GM18505 (cell line): ENCODE results near the gene CALCOCO2.
"Not testable (repeated sequence)": the region's sequence is repeated elsewhere in the genome, so short reads cannot be mapped to it uniquely, and the experiment has no call there.

ENCODE experiments used
- ATAC-seq: cut with Tn5 transposase; IDR thresholded peaks from one replicate; pipeline ENCODE4 v1.9.1; 2021; ENCODE audit not compliant: unreplicated experiment
- POLR2A ChIP-seq: IDR thresholded peaks from 4 replicates; pipeline ENCODE4 v1.6.1; 2011; ENCODE audit warnings: borderline replicate concordance; ENCODE audit not compliant: insufficient read depth, insufficient read length; ENCODE audit errors: extremely low read depth

The CALCOCO2 gene

DNA sequence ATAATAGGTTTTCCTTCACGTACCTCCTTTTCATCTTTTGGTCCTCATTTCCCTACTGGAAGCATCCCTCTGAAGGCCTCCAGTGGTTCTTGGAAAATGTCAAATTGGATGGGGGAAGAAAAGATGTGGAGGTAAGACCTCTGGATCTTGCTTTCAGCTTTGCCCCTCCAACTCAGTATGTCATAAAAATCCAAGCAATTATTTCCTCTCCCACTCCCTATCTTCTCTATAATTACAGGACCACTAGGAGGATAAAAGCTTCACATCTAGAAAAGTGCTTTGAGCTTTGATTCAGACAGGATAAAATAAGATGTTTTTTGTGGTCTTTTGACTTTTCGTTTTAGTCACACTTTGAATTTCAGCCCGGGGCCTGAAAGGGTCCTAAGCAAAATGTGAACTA is 15.5 kb upstream of the CALCOCO2 start:
- TF ChIP-seq POLR2A: no peak
- ATAC-seq: no peak

DNA sequence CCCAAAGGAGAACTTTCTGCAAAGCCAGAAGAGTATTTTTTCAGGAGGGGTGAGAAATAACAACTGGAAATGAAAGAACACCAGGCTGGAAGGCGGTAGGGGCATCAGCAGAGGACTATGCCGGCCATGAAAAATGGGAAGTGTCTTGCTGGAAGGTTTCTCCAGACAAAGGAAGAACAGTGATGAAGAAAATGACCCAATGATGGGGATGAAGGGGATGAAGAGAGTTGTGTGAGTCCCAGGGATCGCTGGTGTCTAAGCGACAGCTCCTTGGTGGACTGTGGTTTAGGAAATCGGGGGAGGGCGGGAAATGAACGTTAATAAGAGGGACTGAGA is 14.4 kb upstream of the CALCOCO2 start:
- ATAC-seq: no peak
- no peak for TF ChIP-seq POLR2A

DNA sequence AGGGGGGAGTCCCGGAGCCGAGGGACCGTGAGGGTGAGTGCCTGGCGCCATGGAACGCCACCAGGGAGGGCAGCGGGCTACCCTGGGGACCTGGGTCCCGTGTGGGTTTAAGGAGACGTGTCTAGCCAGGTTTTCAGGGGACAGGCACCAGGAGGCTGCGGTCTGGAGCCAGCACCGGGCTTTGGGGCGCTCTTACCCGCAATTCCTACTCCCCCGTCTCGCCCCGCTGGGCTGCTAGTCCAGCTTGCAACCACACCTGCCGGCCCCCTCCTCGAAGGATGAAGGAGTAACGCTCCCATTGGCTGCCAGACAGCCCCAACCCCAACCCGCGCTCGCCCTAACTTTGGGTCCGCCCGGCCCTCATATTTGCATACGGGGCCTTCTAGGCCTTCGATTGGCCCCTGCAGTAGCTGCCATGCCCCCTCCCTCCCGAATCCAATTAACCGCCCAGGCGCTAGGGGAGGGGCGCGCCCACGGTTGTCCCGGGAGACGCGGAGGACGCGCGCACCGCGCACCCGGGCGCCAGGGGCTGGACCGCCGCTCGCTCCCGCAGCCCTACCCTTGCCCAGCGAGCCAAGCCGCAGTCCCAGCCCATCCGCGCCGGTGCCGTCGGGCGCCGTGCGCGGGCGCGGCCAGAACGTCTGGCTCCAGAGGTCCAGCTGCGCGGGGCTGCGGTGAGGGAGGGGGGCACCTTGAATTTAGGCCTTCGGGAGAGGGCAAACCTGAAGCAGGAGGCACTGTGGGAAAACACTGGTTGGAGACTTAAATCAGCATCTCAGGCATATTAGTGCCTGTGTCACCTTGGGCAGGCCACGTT is 13.9 kb upstream of the CALCOCO2 start, which contains the start of gene TTLL6:
TTLL6 (minus strand) TSS at position 456 of the 817 bp plus-strand sequence; CDS start at position 299, 157 bp downstream.
- ATAC-seq: peak; percentile 79
- TF ChIP-seq POLR2A: no peak

DNA sequence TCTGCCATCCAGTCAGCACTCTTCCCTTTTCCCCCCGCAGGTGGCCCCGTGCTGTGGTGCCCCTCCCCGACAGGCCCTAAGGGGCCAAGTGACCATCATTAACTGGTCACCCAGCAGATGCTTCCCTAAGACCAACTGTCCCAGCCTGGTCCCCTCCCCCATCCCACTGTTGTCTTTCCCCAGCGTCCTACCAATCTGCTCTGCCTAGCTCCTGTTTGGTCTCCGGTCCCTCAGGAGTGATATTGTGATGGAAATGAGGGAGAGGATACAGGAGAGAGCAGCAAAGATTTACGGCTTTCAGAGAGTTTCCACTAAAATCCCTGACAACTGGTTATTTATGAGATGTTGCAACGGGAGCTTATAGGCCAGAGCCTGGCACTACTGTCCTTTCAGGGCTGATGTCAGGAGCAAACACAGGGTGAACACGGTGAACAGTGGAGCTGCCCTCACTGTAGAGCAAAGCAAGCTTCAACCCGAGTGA is 12.4 kb upstream of the CALCOCO2 start:
- no peak for TF ChIP-seq POLR2A
- ATAC-seq: no peak

DNA sequence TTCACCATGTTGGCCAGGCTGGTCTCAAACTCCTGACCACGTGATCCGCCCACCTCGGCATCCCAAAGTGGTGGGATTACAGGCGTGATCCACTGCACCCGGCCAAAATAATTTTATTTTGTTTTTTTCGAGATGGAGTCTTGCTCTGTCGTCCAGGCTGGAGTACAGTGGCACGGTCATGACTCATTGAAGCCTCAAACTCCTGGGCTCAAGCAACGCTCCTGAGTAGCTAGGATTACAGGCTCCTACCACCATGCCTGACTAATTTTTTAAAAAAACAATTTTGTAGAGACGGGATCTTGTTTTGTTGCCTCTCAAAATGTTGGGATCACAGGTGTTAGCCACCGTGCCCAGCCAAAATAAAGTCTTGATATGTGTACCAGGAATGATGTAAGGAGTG is 11.4 kb upstream of the CALCOCO2 start:
- ATAC-seq: no peak
- TF ChIP-seq POLR2A: no peak

DNA sequence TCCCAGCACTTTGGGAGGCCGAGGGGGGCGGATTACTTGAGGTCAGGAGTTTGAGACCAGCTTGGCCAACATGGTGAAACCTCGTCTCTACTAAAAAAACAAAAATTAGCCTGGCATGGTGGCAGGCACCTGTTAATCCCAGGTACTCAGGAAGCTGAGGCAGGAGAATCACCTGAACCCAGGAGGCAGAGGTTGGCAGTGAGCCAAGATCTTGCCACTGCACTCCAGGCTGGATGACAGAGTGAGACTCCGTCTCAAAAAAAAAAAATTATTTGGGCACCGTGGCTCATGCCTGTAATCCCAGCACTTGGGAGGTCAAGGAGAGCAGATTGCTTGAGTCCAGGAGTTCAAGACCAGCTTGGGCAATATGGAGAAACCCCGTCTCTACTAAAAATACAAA is 9.9 kb upstream of the CALCOCO2 start:
- ATAC-seq: not testable (repeated sequence)

DNA sequence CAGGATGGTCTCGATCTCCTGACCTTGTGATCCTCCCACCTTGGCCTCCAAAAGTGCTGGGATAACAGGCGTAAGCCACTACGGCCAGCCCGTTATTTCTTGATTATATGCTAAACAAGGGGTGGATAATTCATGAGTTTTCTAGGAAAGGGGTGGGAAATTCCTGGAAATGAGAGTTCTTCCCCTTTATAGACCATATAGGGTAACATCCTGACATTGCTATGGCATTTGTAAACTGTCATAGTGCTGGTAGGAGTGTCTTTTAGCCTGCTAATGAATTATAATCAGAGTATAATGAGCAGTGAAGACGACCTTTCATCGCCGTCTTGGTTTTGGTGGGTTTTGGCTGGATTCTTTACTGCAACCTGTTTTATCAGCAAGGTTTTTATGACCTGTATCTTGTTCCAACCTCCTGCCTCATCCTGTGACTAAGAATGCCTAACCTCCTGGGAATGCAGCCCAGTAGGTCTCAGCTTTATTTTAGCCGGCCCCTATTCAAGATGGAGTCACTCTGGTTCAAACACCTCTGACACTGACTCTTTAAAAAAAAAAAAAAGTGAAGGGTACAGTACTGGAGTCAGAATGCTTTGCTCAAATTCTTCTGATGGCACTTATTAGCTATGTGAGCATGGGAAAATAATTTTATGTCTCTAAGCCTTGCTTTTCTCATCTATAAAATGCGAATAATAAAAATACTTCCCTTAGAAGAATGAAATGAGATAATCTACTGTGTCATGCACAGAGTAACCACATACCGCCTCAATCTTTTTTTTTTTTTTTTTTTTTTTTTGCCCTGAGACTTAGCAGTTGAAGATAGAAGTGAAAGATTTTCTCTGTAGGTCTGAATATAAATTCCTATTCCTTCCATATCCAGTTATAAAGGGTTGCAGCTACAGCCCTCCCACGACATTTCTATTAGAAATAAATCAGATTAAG is 5.1 kb upstream of the CALCOCO2 start:
- ATAC-seq: no peak
- TF ChIP-seq POLR2A: no peak

DNA sequence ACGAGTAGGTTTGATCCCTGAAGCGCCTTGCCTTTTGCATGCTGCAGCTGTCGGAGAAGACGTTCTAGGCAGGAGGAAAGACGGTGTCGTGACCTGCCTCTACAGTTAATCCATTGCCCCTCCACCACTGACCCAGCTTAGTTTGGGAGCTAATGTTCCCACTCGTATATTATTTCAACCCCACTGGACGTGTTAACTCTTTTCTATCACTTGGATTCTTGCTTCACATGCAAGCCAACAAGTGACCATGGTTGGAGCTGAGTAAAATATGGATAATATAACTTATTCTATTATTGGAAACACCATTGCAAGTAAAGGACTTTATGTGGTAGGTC is 681 bp downstream of the CALCOCO2 start:
- TF ChIP-seq POLR2A: no peak
- ATAC-seq: no peak

DNA sequence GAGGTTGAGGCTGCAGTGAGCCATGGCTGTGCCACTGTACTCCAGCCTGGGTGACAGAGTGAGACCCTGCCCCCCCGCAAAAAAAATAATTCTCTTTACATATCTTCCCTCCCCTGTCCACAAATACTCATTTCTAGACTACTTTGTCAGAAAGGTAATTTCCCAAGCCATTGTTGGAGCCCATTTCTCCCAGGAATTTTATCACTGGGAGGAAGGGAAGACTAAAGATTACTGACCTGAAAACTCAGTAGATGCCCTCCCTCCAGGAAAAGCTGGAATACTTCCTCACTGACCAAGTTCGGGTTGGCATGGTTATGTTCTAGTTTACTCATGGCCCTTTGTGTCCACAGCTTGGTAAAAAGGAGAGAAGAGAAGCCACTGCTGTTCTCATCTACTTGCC is 4.1 kb downstream of the CALCOCO2 start:
- no peak for ATAC-seq
- TF ChIP-seq POLR2A: no peak

DNA sequence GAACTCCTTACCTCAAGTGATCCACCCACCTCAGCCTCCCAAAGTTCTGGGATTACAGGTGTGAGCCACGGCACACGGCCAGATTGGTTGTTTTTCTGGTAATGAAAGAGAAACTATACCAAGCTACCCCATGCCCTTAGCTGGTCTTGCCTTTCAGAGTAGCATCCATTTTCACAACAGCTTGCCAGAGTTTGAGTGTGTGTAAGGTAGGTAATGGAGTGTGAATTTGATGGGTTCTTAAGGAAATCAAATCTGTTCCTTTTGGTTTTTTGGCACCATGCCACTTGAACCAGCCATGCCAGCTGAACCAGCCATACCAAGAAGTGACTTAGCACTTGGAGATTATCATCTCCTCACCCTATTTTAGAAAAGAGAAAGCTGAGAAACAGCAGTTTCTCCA is 5.1 kb downstream of the CALCOCO2 start:
- no peak for ATAC-seq
- no peak for TF ChIP-seq POLR2A

DNA sequence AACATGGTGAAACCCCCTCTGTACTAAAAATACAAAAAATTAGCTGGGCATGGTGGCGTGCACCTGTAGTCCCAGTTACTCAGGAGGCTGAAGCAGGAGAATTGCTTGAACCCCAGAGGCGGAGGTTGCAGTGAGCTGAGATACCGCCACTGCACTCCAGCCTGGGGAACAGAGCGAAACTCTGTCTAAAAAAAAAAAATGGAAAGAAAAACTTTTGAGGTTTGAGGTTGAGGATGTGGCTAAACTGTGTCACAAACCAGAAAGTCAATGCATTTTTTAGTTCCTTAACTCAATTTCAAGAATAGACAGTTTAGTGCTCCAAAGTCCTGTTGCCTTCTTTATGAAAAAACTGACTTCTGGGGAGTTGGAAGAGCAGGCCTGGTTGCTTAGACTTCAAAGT is 6.6 kb downstream of the CALCOCO2 start:
- ATAC-seq: not testable (repeated sequence)

DNA sequence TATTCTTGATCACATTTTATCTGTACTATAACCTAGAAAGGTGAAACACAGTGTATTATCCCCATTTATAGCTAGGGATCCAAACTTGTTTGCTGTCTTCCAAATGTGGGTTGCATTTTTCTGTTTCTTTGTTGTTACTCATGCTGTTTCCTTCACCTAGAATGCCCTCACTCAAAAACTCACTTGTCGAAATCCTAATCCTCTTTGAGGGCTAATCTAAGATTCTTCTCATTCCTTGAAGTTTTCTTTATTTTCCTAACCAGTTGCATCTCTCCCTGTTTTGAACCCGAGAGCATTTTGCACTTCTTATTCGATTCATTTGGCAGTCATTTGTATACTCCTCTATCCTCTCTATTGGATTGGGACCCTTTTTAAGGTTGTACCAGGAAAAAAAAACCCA is 9.6 kb downstream of the CALCOCO2 start:
- ATAC-seq: no peak
- no peak for TF ChIP-seq POLR2A

DNA sequence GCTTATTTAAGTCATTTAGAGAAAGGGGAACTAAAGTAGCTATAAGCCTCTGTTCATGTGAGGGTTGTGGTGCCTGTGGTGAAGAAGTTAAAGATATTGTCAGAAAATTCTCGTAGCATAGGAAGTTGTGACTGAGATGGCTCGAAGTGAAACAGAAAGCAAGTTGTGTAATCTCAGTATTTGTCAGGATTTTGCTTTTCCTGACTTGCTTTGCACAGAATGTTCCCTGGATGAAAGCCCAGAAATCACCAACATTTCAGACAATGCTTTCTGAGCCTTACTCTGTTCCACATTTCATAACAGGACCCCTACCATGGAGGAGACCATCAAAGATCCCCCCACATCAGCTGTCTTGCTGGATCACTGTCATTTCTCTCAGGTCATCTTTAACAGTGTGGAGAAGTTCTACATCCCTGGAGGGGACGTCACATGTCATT is 10.6 kb downstream of the CALCOCO2 start:
- peak; percentile 69 for ATAC-seq
- TF ChIP-seq POLR2A: no peak

DNA sequence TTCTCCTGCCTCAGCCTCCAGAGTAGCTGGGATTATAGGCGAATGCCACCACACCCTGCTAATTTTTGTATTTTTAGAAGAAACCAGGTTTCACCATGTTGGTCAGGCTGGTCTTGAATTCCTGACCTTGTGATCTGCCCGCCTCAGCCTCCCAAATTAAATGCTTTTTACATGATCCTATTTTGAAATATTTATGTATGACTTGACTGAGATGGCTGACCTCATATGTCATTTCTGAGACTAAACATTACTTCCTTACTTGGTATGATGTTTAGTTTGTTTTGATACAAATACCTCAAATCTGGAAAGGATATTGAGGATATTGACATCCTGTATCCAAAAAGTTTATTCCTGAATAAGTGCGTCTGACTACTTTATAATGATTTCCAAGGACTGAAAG is 11.9 kb downstream of the CALCOCO2 start:
- no peak for ATAC-seq
- no peak for TF ChIP-seq POLR2A

DNA sequence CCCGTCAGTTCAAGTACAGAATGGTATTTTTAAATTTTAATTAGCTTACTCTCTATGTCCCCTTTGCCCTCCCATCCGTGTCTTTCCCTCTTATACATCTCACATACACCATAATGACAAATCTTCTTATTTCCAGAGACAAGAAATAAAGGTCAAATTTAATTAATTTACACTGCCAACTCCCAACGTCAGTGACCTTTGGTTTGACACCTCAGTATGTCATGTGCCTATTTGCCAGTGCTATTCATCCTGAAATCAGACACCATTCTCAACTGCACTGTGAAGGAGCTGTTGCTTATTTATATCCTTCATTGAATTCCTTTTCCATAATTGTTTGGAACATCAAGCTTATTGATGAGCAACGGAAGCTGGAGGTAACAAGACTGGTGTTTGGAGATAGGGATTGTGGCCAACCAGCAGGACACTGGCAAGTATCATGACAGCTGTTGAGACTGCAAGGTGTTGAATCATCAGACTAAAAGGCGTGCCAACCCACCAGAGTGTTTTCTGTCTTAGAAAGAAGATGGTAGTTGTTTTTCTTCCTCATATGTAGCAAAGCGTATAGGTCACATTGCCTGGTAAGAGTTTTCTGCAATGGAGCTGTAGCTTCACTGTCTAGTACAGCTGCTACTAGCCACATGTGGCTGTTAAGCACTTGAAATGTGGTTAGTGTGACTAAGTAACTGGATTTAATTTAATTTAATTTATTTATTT is 12.5 kb downstream of the CALCOCO2 start:
- TF ChIP-seq POLR2A: no peak
- ATAC-seq: no peak
